Endothelial cell (in vitro differentiated cells): ENCODE measurements around the gene SLC4A8. TPM values are rescaled to one million over a fixed set of nuclear protein-coding genes. Genes with fewer than 3 reads are reported as not detected.
"Not testable (repeated sequence)": the region's sequence is repeated elsewhere in the genome, so short reads cannot be mapped to it uniquely, and the experiment has no call there.

Source experiments
- DNase-seq: peaks from one replicate; pipeline ENCODE4 v3.0.0; 2021; ENCODE audit warnings: low spot score
- H3K27ac Mint-ChIP-seq: one replicate; pipeline ENCODE4 v1.8.0; 2021; ENCODE audit warnings: mixed read lengths, inconsistent platforms; ENCODE audit not compliant: unreplicated experiment
- H3K27me3 Mint-ChIP-seq: one replicate; pipeline ENCODE4 v1.8.0; 2021; ENCODE audit warnings: mild to moderate bottlenecking, moderate library complexity, mixed read lengths, inconsistent platforms; ENCODE audit not compliant: unreplicated experiment
- H3K36me3 Mint-ChIP-seq: one replicate; pipeline ENCODE4 v1.8.0; 2021; ENCODE audit warnings: mild to moderate bottlenecking, low read depth, mixed read lengths, inconsistent platforms; ENCODE audit not compliant: unreplicated experiment
- H3K4me1 Mint-ChIP-seq: one replicate; pipeline ENCODE4 v1.8.0; 2021; ENCODE audit warnings: mild to moderate bottlenecking, mixed read lengths, inconsistent platforms; ENCODE audit not compliant: unreplicated experiment
- H3K4me3 Mint-ChIP-seq: one replicate; pipeline ENCODE4 v1.8.0; 2021; ENCODE audit warnings: mild to moderate bottlenecking, mixed read lengths, inconsistent platforms; ENCODE audit not compliant: unreplicated experiment
- H3K9me3 Mint-ChIP-seq: one replicate; pipeline ENCODE4 v1.8.0; 2021; ENCODE audit warnings: mixed read lengths, inconsistent platforms; ENCODE audit not compliant: unreplicated experiment
- total RNA-seq: library from RNA; stranded (reverse); fragmentation: NEBNext Ultra II Directional; extraction: Animal tissue kit (Norgen Biotek cat#: 25700); gene quantifications from one replicate; pipeline ENCODE4 v1.2.1, GENCODE V29; 2021; ENCODE audit not compliant: unreplicated experiment
- TF ChIP-seq, protein P1 (sequence below): fragments of 200-600 bp; sonication (generic); IDR thresholded peaks from one replicate; pipeline ENCODE4 v1.5.0; 2021; ENCODE audit warnings: antibody characterized with exemption; ENCODE audit not compliant: unreplicated experiment

The SLC4A8 gene
- total RNA-seq, 1 donor from 2014 or later = 16.7 TPM

GRCh38 chr12:51448618-51449256, 24.1 kb downstream of the SLC4A8 start:
- no peaks in the 10 kb centered on the region for H3K9me3 Mint-ChIP-seq
- H3K27ac Mint-ChIP-seq = no peak overlapping the region
- no peak overlapping the region for H3K4me3 Mint-ChIP-seq
- TF ChIP-seq, protein P1, sequence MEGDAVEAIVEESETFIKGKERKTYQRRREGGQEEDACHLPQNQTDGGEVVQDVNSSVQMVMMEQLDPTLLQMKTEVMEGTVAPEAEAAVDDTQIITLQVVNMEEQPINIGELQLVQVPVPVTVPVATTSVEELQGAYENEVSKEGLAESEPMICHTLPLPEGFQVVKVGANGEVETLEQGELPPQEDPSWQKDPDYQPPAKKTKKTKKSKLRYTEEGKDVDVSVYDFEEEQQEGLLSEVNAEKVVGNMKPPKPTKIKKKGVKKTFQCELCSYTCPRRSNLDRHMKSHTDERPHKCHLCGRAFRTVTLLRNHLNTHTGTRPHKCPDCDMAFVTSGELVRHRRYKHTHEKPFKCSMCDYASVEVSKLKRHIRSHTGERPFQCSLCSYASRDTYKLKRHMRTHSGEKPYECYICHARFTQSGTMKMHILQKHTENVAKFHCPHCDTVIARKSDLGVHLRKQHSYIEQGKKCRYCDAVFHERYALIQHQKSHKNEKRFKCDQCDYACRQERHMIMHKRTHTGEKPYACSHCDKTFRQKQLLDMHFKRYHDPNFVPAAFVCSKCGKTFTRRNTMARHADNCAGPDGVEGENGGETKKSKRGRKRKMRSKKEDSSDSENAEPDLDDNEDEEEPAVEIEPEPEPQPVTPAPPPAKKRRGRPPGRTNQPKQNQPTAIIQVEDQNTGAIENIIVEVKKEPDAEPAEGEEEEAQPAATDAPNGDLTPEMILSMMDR = no peak
- no peak for DNase-seq
- peaks cover 7% of the 10 kb centered on the region for H3K36me3 Mint-ChIP-seq
- peaks cover 17% of the 10 kb centered on the region for H3K4me1 Mint-ChIP-seq
- peaks cover 5% of the 10 kb centered on the region for H3K27me3 Mint-ChIP-seq

DNA sequence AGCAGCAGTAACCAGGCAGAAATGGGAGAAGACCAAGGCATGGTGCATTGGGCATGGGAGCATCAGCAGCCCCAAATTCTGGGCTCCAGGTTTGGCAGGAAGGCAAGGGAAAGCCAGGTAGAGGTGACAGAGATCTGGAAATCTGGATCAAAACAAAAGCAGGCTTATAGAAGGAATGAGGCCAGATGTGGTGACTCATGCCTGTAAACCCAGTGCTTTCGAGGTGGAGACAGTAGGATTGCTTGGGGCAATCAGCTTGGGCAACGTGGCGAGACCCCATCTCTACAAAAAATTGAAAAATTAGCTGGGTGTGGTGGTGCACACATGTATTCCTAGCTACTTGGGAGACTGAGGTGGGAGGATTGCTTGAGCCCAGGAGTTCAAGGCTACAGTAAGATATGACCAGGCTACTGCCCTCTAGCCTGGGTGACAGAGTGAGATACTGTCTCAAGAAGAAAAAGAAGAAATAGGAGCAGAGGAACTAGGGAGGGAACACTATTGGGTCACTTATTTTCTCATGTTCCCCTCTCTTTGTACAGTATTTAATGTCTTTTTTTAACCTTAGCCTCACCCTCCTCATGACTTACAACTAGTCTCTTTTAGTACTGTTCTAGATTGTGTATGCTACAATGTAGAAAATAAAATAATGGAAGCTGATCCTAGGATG, 25.1 kb downstream of the SLC4A8 start:
- peaks cover 5% of the 10 kb centered on the region for H3K27me3 Mint-ChIP-seq
- H3K27ac Mint-ChIP-seq = no peak overlapping the region
- TF ChIP-seq, protein P1 = no peak
- no peaks in the 10 kb centered on the region for H3K9me3 Mint-ChIP-seq
- peaks cover 7% of the 10 kb centered on the region for H3K36me3 Mint-ChIP-seq
- no peak overlapping the region for H3K4me3 Mint-ChIP-seq
- no peak for DNase-seq
- peaks cover 17% of the 10 kb centered on the region for H3K4me1 Mint-ChIP-seq

- no peak for DNase-seq
- Mint-ChIP-seq H3K27me3 (peaks cover 5% of the 10 kb centered on the region), H3K4me3 (no peak overlapping the region), H3K9me3 (no peaks in the 10 kb centered on the region), H3K36me3 (peaks cover 7% of the 10 kb centered on the region), H3K4me1 (peaks cover 17% of the 10 kb centered on the region), H3K27ac (no peak overlapping the region)
- TF ChIP-seq, protein P1 = no peak
Observed at GRCh38 chr12:51450333-51450732, 25.7 kb downstream of the SLC4A8 start.

- H3K27me3 Mint-ChIP-seq = peaks cover 5% of the 10 kb centered on the region
- H3K4me3 Mint-ChIP-seq = no peak overlapping the region
- TF ChIP-seq, protein P1 = no peak
- H3K36me3 Mint-ChIP-seq = peaks cover 7% of the 10 kb centered on the region
- H3K9me3 Mint-ChIP-seq = no peaks in the 10 kb centered on the region
- DNase-seq = no peak
- H3K4me1 Mint-ChIP-seq = peaks cover 17% of the 10 kb centered on the region
- H3K27ac Mint-ChIP-seq = no peak overlapping the region
Observed at GRCh38 chr12:51450806-51451205, 26.2 kb downstream of the SLC4A8 start.

- not testable (repeated sequence) for H3K4me3 Mint-ChIP-seq, H3K9me3 Mint-ChIP-seq, H3K36me3 Mint-ChIP-seq, DNase-seq, H3K4me1 Mint-ChIP-seq, H3K27ac Mint-ChIP-seq, H3K27me3 Mint-ChIP-seq
Observed at GRCh38 chr12:51454016-51454415, 29.4 kb downstream of the SLC4A8 start.

DNA sequence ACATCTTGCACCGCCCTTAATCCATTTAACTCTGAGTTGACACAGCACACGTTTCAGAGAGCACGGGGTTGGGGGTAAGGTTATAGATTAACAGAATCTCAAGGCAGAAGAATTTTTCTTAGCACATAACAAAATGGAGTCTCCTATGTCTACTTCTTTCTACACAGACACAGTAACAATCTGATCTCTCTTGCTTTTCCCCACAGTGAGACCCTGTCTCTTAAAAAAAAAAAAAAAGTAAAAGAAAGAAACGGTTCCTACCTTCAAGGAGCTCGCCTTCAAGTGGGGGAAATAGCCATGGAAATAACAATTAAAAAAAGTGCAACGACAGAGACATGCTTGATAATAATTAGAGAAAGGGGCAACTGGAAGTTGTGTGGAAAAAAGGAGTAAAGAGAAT, 30.4 kb downstream of the SLC4A8 start:
- not testable (repeated sequence) for DNase-seq, H3K4me1 Mint-ChIP-seq, H3K27ac Mint-ChIP-seq, H3K27me3 Mint-ChIP-seq, H3K36me3 Mint-ChIP-seq, H3K9me3 Mint-ChIP-seq, H3K4me3 Mint-ChIP-seq
